HG02588 (cell line): ENCODE results near the gene NINJ2.
A peak's percentile ranks its signal among the peaks of the same experiment; 100 is the strongest.
"Not testable (repeated sequence)": the region's sequence is repeated elsewhere in the genome, so short reads cannot be mapped to it uniquely, and the experiment has no call there.

Experiments
- ATAC-seq: cut with Tn5 transposase; IDR thresholded peaks from one replicate; pipeline ENCODE4 v1.9.1; 2021; ENCODE audit warnings: mild to moderate bottlenecking, moderate library complexity; ENCODE audit not compliant: unreplicated experiment

Gene NINJ2, protein sequence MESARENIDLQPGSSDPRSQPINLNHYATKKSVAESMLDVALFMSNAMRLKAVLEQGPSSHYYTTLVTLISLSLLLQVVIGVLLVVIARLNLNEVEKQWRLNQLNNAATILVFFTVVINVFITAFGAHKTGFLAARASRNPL

DNA sequence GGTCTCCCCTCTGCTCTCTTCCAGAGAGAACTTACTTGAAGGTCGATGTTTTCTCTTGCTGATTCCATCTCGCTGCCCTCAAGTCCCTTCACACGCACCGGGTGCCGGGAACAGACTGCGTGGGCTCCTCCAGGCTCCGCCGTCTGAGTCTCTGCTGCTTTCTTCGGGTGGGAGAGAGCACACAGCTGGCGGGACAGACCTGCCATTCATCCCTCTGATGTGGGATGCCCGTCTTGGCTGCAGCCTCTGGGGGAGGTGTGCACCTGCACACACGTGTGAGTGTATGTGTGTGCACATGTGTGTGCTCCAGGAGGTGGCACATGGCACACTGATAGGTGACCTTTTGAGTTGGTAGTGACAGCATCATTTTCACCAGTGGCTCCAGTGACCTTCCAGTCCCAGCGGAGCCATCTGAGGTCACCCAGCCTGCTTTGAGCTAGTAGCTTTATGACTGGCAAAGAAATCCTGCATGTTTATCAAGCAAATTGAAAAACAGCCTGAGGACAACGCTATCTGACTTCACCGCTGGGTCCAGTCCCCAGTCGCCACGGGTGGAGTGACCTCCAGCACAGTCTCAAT is at the start of gene NINJ2:
Gene NINJ2 (minus strand): TSS at position 153 of the 579 bp plus-strand sequence. CDS start 85 bp downstream, at position 68.
- no peak for ATAC-seq

DNA sequence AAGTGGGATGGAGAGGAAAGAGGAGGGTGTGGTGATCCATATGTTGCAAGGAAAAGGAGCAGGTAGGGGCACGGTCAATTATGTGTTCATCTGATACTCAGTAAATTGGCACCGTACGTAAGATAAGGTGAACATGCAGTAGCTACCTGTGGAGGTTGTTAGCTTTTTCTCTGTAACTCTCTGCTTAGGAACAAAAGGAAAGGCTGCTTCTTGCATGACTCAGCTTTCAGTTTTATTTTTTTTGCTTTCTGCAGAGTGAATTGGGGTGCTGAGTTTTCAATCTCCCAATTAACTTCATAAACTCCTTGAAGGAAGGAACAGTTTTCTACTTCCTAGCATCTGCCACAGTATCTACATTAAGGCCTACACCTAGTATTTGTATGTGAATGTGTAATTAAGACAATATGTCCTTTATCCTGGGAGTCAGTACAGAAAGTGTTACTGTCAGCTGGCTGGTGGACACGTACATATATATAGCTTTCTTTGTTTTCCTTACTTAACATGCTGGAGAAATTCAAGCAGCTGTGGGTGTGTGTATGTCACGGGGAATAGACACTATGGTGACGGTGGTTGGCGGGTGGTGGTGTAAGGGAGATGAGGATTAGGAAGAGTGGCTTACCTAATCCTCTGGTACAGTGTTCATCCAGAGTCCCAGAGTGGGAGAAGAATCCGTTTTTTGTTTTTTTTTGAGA is 49.1 kb upstream of the NINJ2 start:
- ATAC-seq: no peak

DNA sequence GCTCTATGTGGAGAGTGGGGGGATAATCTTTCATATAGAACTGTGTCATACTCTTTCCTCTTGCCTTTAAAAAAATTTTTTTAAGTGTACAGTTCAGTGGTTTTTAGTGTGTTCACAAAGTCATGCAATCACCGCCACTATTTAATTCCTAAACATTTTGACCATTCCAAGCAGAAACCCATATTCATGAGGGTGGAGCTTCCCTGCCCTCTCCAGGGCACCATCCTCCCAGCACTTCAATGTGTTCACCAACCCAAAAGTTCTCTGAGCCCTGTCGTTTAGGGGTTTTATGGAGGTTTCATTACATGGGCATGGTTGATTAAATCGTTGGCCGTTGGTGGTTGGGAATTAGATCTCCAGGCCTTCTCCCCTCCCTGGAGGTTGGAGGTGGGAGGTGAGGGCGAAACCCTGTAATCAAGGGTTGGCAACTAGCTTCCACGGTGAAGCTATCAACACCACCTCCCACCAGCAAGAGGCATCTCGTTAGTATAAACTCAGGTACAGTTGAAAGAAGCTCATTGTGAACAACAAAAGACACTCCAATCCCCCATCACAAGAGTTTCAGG is 46.3 kb upstream of the NINJ2 start:
- ATAC-seq: no peak

- not testable (repeated sequence) for ATAC-seq
Measured at GRCh38 chr12:708084-708483, 44.8 kb upstream of the NINJ2 start.

GRCh38 chr12:704516-705242 is 41.4 kb upstream of the NINJ2 start:
- no peak for ATAC-seq

DNA sequence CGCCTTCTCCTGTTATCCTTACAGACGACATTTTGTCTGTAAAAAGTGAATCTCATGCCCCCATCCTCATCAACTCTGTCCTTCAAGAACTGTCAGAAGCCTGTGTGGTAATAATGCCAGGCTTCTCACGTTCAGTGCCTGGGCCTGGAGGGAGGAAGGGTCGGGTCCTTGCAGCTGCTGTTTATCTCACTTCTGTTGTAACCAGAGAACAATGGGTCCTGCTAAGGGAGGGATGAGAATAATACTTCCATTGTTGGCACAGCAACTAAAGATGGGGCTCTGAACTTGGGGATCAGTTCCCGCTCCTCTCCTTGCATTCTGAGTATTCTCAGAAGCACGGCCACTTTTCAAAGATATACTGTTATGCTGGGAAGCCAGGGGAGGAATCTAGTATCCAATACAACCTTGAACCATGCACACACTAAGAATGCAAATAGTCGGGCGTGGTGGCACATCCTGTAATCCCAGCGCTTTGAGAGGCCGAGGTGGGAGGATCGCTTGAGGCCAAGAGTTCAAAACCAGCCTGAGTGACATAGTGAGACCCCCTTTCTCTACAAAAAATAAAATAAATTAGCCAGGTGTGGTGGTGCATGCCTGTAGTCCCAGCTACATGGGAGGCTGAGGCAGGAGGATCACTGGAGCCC is 38.8 kb upstream of the NINJ2 start:
- no peak for ATAC-seq

DNA sequence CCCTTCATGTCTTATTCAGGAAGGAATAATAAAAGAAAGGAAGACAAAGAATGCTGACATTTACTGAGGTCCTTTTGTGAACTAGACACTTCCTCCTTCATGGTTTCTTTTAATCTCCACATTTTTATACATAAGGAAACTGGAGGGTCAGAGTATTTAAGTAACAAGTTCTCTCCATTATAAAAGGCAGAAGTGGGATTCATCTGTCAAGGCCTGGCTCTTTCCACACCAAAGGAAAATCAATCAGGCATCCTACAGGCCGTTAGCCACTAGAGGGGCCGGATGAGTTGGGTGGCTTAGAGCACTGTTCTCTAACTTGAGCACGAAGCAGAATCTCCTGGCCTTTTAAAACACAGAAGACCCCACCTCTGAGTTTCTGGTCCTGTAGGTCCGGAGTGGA is 36.8 kb upstream of the NINJ2 start:
- no peak for ATAC-seq

GRCh38 chr12:698222-698621 is 35.0 kb upstream of the NINJ2 start:
- ATAC-seq: not testable (repeated sequence)

DNA sequence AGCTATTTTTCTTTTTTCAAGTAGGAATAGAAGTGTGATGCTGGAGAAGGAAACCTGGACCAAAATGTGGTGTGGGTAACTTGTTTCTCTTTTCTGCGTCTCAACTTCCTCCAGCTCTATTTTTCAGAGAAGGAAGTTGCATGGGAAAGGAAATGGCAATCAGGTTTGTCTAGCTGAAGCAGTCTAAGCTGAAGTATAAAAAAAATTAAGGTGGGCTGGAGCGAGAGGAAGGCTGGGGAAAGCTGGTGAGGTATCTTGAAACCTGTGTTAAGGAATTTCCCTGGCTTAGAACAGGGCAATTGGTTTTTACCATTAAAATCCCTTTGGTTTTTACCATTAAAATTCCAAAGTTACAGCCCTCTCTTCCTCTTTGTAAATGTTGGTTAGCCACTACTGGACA is 34.2 kb upstream of the NINJ2 start:
- no peak for ATAC-seq

GRCh38 chr12:694734-695503 is 31.7 kb upstream of the NINJ2 start:
- no peak for ATAC-seq

GRCh38 chr12:693934-694533 is 30.8 kb upstream of the NINJ2 start:
- ATAC-seq: no peak

GRCh38 chr12:692274-692673 is 29.0 kb upstream of the NINJ2 start:
- no peak for ATAC-seq

- no peak for ATAC-seq
Measured at GRCh38 chr12:690466-690865, 27.2 kb upstream of the NINJ2 start.

- peak; percentile 76 for ATAC-seq
Measured at GRCh38 chr12:685388-685787, 22.1 kb upstream of the NINJ2 start.

- no peak for ATAC-seq
Measured at GRCh38 chr12:684416-684815, 21.2 kb upstream of the NINJ2 start.

DNA sequence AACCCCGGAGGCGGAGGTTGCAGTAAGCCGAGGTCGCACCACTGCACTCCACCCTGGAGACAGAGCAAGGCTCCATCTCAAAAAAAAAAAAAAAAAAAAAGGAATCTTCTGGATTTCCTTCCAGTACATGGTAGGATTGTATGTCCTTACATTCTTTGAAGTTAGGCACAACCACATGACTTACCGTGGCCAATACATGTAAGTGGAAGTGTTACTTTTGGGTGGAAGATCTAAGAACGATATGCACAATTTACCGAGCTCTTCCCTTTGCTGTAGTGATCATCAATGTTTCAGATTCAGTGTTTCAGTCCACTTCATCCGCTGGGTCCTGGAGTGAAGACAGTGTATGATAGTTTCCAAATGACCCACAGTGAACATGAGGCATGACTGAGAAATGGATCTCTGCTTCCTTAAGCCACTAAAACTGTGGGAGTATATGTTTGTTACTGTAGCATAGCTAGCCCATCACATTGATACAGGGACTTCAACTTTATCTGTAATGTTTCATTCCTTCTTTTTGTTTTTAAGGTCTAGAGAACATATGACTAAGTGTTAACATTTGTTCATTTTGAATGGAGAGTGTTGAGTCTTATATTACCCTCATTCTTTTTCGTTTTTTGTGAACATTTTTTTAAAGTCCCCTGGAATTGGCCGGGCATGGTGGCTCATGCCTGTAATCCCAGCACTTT is 18.5 kb upstream of the NINJ2 start:
- ATAC-seq: no peak

DNA sequence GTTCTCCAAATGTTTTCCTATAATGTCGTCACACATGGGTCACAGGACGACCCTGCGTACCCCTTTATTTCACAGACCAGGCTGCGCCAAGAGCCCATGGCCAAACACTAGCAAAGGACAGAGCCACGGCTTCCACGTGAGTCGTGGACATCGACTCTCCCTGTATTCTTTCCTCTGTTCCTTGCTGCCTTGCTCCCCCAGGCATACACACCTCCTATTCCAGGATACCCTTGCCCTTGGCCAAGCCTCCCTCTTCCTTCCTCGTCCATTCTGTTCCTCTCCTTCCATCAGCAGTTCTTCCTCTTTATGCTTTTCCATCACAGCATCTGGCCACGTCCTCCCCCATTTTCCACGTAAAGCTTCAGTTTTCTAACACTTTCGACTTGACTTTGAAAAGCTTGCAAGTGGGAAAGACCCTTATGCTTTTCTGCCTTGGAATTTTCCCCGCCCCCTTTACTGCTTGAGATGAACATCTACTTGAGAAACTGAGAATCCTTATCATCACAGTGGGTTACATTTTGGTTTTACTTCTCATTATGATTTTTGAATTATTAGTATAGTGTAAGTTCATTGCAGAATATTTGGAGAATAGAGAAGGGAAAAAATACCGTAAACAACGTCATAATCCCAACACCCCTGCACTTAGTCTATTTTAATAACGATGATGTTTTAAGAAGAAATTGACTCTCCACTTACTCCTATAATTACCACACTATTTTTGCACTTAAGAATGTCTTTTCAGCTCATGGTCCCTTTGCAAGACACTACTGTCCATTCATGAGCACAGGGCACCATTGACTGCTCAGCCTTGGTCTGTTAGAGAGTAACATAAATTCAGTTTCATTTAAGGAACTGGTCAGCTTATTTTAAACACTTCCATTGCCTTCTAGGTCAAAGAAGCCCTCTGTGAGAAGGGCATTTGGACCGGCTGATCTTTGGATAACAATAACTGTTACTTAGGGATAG is 15.8 kb upstream of the NINJ2 start:
- no peak for ATAC-seq

DNA sequence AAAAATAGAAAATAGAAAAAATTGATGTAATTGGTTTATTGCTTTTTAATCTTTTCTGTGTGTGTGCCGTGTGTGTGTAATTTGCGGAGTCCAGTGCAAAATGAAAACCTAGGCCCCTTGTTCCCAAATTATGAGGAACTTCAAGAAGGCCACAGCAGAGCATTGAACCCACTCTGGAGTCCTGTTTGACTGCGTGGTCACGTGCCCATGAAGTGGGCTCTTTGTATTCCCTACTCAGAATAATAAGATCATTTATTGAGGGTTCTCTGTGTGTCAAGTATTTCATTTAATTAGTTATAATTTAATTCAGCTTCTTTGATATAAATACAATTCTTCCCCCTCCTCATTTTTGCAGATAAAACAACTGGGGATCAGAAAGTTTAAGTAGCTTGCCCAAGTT is 12.3 kb upstream of the NINJ2 start:
- no peak for ATAC-seq
